Right lobe of liver (tissue), 6 donors: ENCODE measurements around the gene AKAP13. TPM values are rescaled to one million over a fixed set of nuclear protein-coding genes. Genes with fewer than 3 reads are reported as not detected.

Experiments used
- ATAC-seq, 4 donors: fragments of 200-7000 bp; cut with Tn5 transposase; one replicate each; pipeline ENCODE4 v1.9.1; 2020; ENCODE audit warnings: mild to moderate bottlenecking in 4 of 4, moderate library complexity in 4 of 4
- DNase-seq, 3 donors: peaks; one replicate each; pipeline ENCODE4 v3.0.0-alpha.2; 2020
- H3K27ac ChIP-seq, 3 donors: fragments of 200-600 bp; one replicate each; pipeline ENCODE4 v1.8.0; 2022
- H3K27me3 ChIP-seq, 2 donors: fragments of 200-600 bp; one replicate each; pipeline ENCODE4 v1.8.0; 2022
- H3K36me3 ChIP-seq, 4 donors: fragments of 200-600 bp; sonication (generic) in 1 of 4; one replicate each; pipeline versions ENCODE4 v1.5.1 to v1.8.0; 2017 to 2022; ENCODE audit warnings: control low read depth in 1 of 4
- H3K4me1 ChIP-seq, 4 donors: fragments of 200-600 bp; sonication (generic) in 1 of 4; one replicate each; pipeline versions ENCODE4 v1.5.1 to v1.8.0; 2017 to 2022; ENCODE audit warnings: control low read depth in 1 of 4
- H3K4me3 ChIP-seq, 3 donors: fragments of 200-600 bp; one replicate each; pipeline ENCODE4 v1.8.0; 2022
- H3K9me3 ChIP-seq, 4 donors: fragments of 200-600 bp; sonication (generic) in 1 of 4; one replicate each; pipeline versions ENCODE4 v1.5.1 to v1.8.0; 2017 to 2022; ENCODE audit warnings: control low read depth in 1 of 4
- CTCF ChIP-seq, 4 donors: fragments of 200-600 bp in 3 of 4; fragments of 450-650 bp in 1 of 4; IDR thresholded peaks; one replicate each; pipeline versions ENCODE4 v1.5.1 to v1.8.0; 2016 to 2022; ENCODE audit warnings: antibody characterized with exemption in 4 of 4, mild to moderate bottlenecking in 2 of 4
- POLR2A ChIP-seq: fragments of 450-650 bp; IDR thresholded peaks from one replicate; pipeline ENCODE4 v1.6.1; 2017; ENCODE audit warnings: antibody characterized with exemption, mild to moderate bottlenecking
- WGBS: methylation state at CpG from one replicate; pipeline ENCODE4 v1.1.6; 2018; ENCODE audit warnings: low coverage, low lambda C conversion rate; ENCODE audit not compliant: insufficient coverage; ENCODE audit errors: missing lambda C conversion rate; 5-methylcytosine and 5-hydroxymethylcytosine counted together
- intact Hi-C, 2 donors: fragments of 100-400 bp; cut with DNase I; formaldehyde crosslinking; loops; one replicate each; pipeline versions ENCODE4 v1.11.2 to v1.14.1; 2022
- total RNA-seq, 6 experiments: library from RNA; depleted of rRNA in 2 of 6; stranded (reverse); fragments of >200 nt in 2 of 6; fragmentation: NEBNext Ultra II Directional in 3 of 6; extraction: Animal tissue kit (Norgen Biotek cat#: 25700) in 3 of 6; gene quantifications; one replicate each; pipeline versions ENCODE4 v1.1.0 to v1.2.4, GENCODE V29; 2016 to 2023
- donor health status: DM: no; HTN: yes; CAD: no.
- donor health status: DM: no; HTN: no; CAD: no.
- donor health status: DM: no; HTN: no; CAD: no.
- donor health status: DM: no; HTN: yes; CAD: no.
- donor health status: DM: no; HTN: yes; CAD: no.

Gene AKAP13
- total RNA-seq, 6 experiments from 2014 or later, result 50.1 to 73.1 (median 63.9) TPM

- Histone ChIP-seq H3K27ac (no peak overlapping the region), H3K4me1 (peaks cover 0 to 35% (median 19%) of the 10 kb centered on the region in 4 donors), H3K36me3 (no peaks in the 10 kb centered on the region), H3K4me3 (no peak overlapping the region), H3K27me3 (no peaks in the 10 kb centered on the region), H3K9me3 (no peaks in the 10 kb centered on the region)
- no CpG with 5 or more reads among the region's 7 CpGs for WGBS
- DNase-seq, result no peak
- no peak for ATAC-seq
- intact Hi-C loops, result no loop called here
- TF ChIP-seq CTCF (IDR thresholded peaks at IDR 0.05) (no peak), POLR2A (no peak)
These were observed 409.1 kb downstream of the AKAP13 start for GRCh38 chr15:85789496-85789875.

GRCh38 chr15:85792102-85792731 lies 411.8 kb downstream of the AKAP13 start:
- Histone ChIP-seq H3K36me3 (no peaks in the 10 kb centered on the region), H3K9me3 (no peaks in the 10 kb centered on the region), H3K27ac (no peak overlapping the region), H3K4me1 (peaks cover 0 to 20% (median 6%) of the 10 kb centered on the region in 4 donors), H3K27me3 (no peaks in the 10 kb centered on the region), H3K4me3 (no peak overlapping the region)
- WGBS, result no CpG with 5 or more reads among the region's 4 CpGs
- intact Hi-C loops, result no loop called here
- no peak for TF ChIP-seq CTCF (IDR thresholded peaks at IDR 0.05)
- DNase-seq, result no peak
- no peak for ATAC-seq

- H3K36me3 ChIP-seq, result no peaks in the 10 kb centered on the region
- peak overlapping the region; percentile 84 to 96 (median 89) for H3K4me3 ChIP-seq
- H3K27me3 ChIP-seq, result no peaks in the 10 kb centered on the region
- WGBS, result 73% methylated on average over 12 of the region's 14 CpGs
- intact Hi-C loops, result no loop called here
- H3K4me1 ChIP-seq, result peaks cover 0 to 16% (median 3%) of the 10 kb centered on the region in 4 donors
- DNase-seq, result no peak
- no peaks in the 10 kb centered on the region for H3K9me3 ChIP-seq
- peak overlapping the region in 1 of 3 donors; percentile 96 for H3K27ac ChIP-seq
- TF ChIP-seq CTCF (IDR thresholded peaks at IDR 0.05) (no peak), POLR2A (no peak)
- ATAC-seq, result no peak
These were observed 412.6 kb downstream of the AKAP13 start for GRCh38 chr15:85792912-85793590.

GRCh38 chr15:85793641-85794597 lies 413.5 kb downstream of the AKAP13 start:
- intact Hi-C loops, result no loop called here
- Histone ChIP-seq H3K4me3 (peak overlapping the region; percentile 84 to 96 (median 89)), H3K27ac (peak overlapping the region; percentile 84 to 96 (median 95)), H3K9me3 (no peaks in the 10 kb centered on the region), H3K27me3 (no peaks in the 10 kb centered on the region), H3K4me1 (peaks cover 0 to 16% (median 3%) of the 10 kb centered on the region in 4 donors), H3K36me3 (no peaks in the 10 kb centered on the region)
- ATAC-seq (peak; percentile 64 to 71 (median 66)), DNase-seq (peak; percentile 81 to 90 (median 88))
- TF ChIP-seq CTCF (IDR thresholded peaks at IDR 0.05) (no peak), POLR2A (no peak)
- WGBS, result 0% methylated on average over 29 of the region's 56 CpGs
